H1 (cell line): ENCODE measurements around the gene TAP2. TPM values are rescaled to one million over a fixed set of nuclear protein-coding genes. Genes with fewer than 3 reads are reported as not detected.
"Not testable (repeated sequence)": the region's sequence is repeated elsewhere in the genome, so short reads cannot be mapped to it uniquely, and the experiment has no call there.

Source experiments
- CTCF ChIA-PET: fragments of 300-600 bp; sonication (Branson Sonifier 250); formaldehyde crosslinking; loops from one replicate; lab custom pipeline; 2021; ENCODE audit not compliant: partially characterized antibody; lab: Charles Lee
- POLR2A ChIA-PET: fragments of 300-600 bp; sonication (Branson Sonifier 250); formaldehyde crosslinking; loops from one replicate; lab custom pipeline; 2021; ENCODE audit warnings: inconsistent platforms; ENCODE audit not compliant: partially characterized antibody; lab: Charles Lee
- DNase-seq, 2 experiments: peaks; one replicate each; pipeline versions ENCODE4 v3.0.0 to v3.0.0-alpha.2; 2010 to 2022; ENCODE audit warnings: low spot score in 2 of 2, low read depth in 1 of 2, mixed read lengths in 1 of 2
- FAIRE-seq: peaks from 2 replicates; lab custom pipeline; 2011; peaks lifted over from hg19 to GRCh38; lab: Jason Lieb, UNC
- H2AFZ ChIP-seq: 2 replicates; pipeline ENCODE4 v1.8.1; 2012; ENCODE audit warnings: low read length, inconsistent platforms
- H2AK5ac ChIP-seq: 2 replicates; pipeline ENCODE4 v1.6.1; 2013; ENCODE audit warnings: low read depth, low read length
- H2BK120ac ChIP-seq: replicated peaks from 2 replicates; pipeline ENCODE3; 2013; ENCODE audit warnings: low read depth, low read length, inconsistent platforms
- H2BK12ac ChIP-seq: 2 replicates; pipeline ENCODE4 v1.6.1; 2013; ENCODE audit warnings: low read depth, low read length
- H2BK15ac ChIP-seq: 2 replicates; pipeline ENCODE4 v1.6.1; 2013; ENCODE audit warnings: low read length
- H2BK20ac ChIP-seq: 2 replicates; pipeline ENCODE4 v1.6.1; 2013; ENCODE audit warnings: low read length
- H2BK5ac ChIP-seq: 2 replicates; pipeline ENCODE4 v1.6.1; 2013; ENCODE audit warnings: low read depth, low read length
- H3K14ac ChIP-seq: 2 replicates; pipeline ENCODE4 v1.6.1; 2013; ENCODE audit warnings: inconsistent platforms; ENCODE audit not compliant: insufficient read length
- H3K18ac ChIP-seq: 2 replicates; pipeline ENCODE4 v1.6.1; 2013; ENCODE audit warnings: low read length; ENCODE audit errors: extremely low read depth
- H3K23ac ChIP-seq: 2 replicates; pipeline ENCODE4 v1.6.1; 2013; ENCODE audit warnings: inconsistent platforms; ENCODE audit not compliant: insufficient read length
- H3K23me2 ChIP-seq: 2 replicates; pipeline ENCODE4 v1.6.1; 2013; ENCODE audit warnings: low read depth, low read length
- H3K27ac ChIP-seq: 2 replicates; pipeline ENCODE4 v1.6.1; 2011; ENCODE audit warnings: low read depth, low read length, inconsistent platforms
- H3K27me3 ChIP-seq, 4 experiments: replicated peaks in 1 of 4; 1 replicate in 1 of 4; 2 replicates in 3 of 4; pipeline versions ENCODE4 v1.6.1 to v1.8.1; 2011 to 2013; ENCODE audit warnings: low read length in 3 of 4, mild to moderate bottlenecking in 3 of 4, inconsistent platforms in 2 of 4, mixed read lengths in 2 of 4, moderate library complexity in 1 of 4; ENCODE audit not compliant: control insufficient read depth in 3 of 4, insufficient read depth in 3 of 4; ENCODE audit errors: extremely low read depth in 1 of 4
- H3K36me3 ChIP-seq, 4 experiments: 2 replicates each; pipeline versions ENCODE4 v1.6.1 to v1.8.1; 2011 to 2013; ENCODE audit warnings: mild to moderate bottlenecking in 4 of 4, low read length in 3 of 4, moderate library complexity in 2 of 4, control low read depth in 1 of 4, inconsistent platforms in 1 of 4; ENCODE audit not compliant: insufficient read depth in 4 of 4, control insufficient read depth in 2 of 4
- H3K4ac ChIP-seq: replicated peaks from 2 replicates; pipeline ENCODE3; 2013; ENCODE audit warnings: low read length, low read depth, mixed read lengths, inconsistent platforms; ENCODE audit not compliant: insufficient read length
- H3K4me1 ChIP-seq, 4 experiments: replicated peaks in 1 of 4; 1 replicate in 1 of 4; 2 replicates in 3 of 4; pipeline versions ENCODE4 v1.6.1 to v1.8.1; 2011 to 2013; ENCODE audit warnings: low read length in 3 of 4, inconsistent platforms in 2 of 4, mixed read lengths in 1 of 4; ENCODE audit not compliant: insufficient read depth in 4 of 4, control insufficient read depth in 3 of 4
- H3K4me2 ChIP-seq, 2 experiments: 2 replicates each; pipeline versions ENCODE4 v1.6.1 to v1.8.1; 2011 to 2013; ENCODE audit warnings: low read depth in 2 of 2, low read length in 2 of 2, control low read depth in 1 of 2, inconsistent platforms in 1 of 2, mild to moderate bottlenecking in 1 of 2; ENCODE audit not compliant: insufficient read depth in 1 of 2
- H3K4me3 ChIP-seq, 4 experiments: fragments of 200-600, 300-600 bp in 1 of 4; sonication (generic), shearing (Covaris generic), sonication (Bioruptor Twin) in 1 of 4; 2 replicates each; pipeline versions ENCODE4 v1.5.1 to v1.8.1; 2011 to 2016; ENCODE audit warnings: low read length in 4 of 4, low read depth in 3 of 4, control low read depth in 2 of 4, inconsistent platforms in 2 of 4, mild to moderate bottlenecking in 2 of 4, mixed read lengths in 1 of 4, moderate library complexity in 1 of 4; ENCODE audit not compliant: insufficient read depth in 2 of 4; ENCODE audit errors: extremely low read depth in 1 of 4
- H3K56ac ChIP-seq: replicated peaks from 2 replicates; pipeline ENCODE3; 2013; ENCODE audit warnings: low read depth, mild to moderate bottlenecking, mixed read lengths, low read length, inconsistent platforms; ENCODE audit not compliant: insufficient read length
- H3K79me1 ChIP-seq: 2 replicates; pipeline ENCODE4 v1.6.1; 2013; ENCODE audit warnings: low read depth, low read length, control low read depth
- H3K79me2 ChIP-seq, 2 experiments: 2 replicates each; pipeline versions ENCODE4 v1.6.1 to v1.8.1; 2012 to 2013; ENCODE audit warnings: low read length in 2 of 2, mild to moderate bottlenecking in 2 of 2, inconsistent platforms in 1 of 2; ENCODE audit not compliant: insufficient read depth in 2 of 2, control insufficient read depth in 1 of 2
- H3K9ac ChIP-seq, 4 experiments: replicated peaks in 1 of 4; 1 replicate in 1 of 4; 2 replicates in 3 of 4; pipeline versions ENCODE4 v1.6.1 to v1.8.1; 2011 to 2013; ENCODE audit warnings: low read depth in 3 of 4, low read length in 3 of 4, control low read depth in 2 of 4, mild to moderate bottlenecking in 2 of 4, moderate library complexity in 2 of 4, inconsistent platforms in 1 of 4; ENCODE audit errors: extremely low read depth in 1 of 4
- H3K9me3 ChIP-seq, 2 experiments: 2 replicates each; pipeline versions ENCODE4 v1.6.1 to v1.8.1; 2012 to 2013; ENCODE audit warnings: mild to moderate bottlenecking in 2 of 2, moderate library complexity in 2 of 2, control low read depth in 1 of 2, inconsistent platforms in 1 of 2, low read depth in 1 of 2, low read length in 1 of 2, mixed read lengths in 1 of 2; ENCODE audit not compliant: insufficient read depth in 2 of 2
- H4K20me1 ChIP-seq, 2 experiments: replicated peaks in 1 of 2; 2 replicates each; pipeline versions ENCODE3 to v1.8.1; 2011 to 2013; ENCODE audit warnings: inconsistent platforms in 2 of 2, low read length in 2 of 2, mild to moderate bottlenecking in 1 of 2; ENCODE audit not compliant: insufficient read depth in 2 of 2, control insufficient read depth in 1 of 2
- H4K5ac ChIP-seq: 2 replicates; pipeline ENCODE4 v1.6.1; 2013; ENCODE audit warnings: low read length, low read depth, mixed read lengths, inconsistent platforms; ENCODE audit not compliant: insufficient read length
- H4K8ac ChIP-seq: 2 replicates; pipeline ENCODE4 v1.8.0; 2013; ENCODE audit warnings: mild to moderate bottlenecking, moderate library complexity, low read length, inconsistent platforms; ENCODE audit not compliant: insufficient read depth; ENCODE audit errors: extremely low read depth
- H4K91ac ChIP-seq: replicated peaks from 2 replicates; pipeline ENCODE3; 2013; ENCODE audit warnings: low read length, mixed read lengths, inconsistent platforms; ENCODE audit not compliant: insufficient read length
- WGBS, 2 experiments: shearing (Covaris generic) in 1 of 2; methylation state at CpG; one replicate each; pipeline versions ENCODE4 v1.1.6 to v1.1.7; 2013 to 2015; ENCODE audit warnings: low lambda C conversion rate in 2 of 2, mixed read lengths in 2 of 2, inconsistent platforms in 1 of 2, low coverage in 1 of 2, missing lambda C conversion rate in 1 of 2; ENCODE audit not compliant: insufficient replicate concordance in 2 of 2, insufficient coverage in 1 of 2, insufficient read length in 1 of 2; ENCODE audit errors: extremely low coverage in 1 of 2, missing lambda C conversion rate in 1 of 2; 5-methylcytosine and 5-hydroxymethylcytosine counted together
- polyA plus RNA-seq, 7 experiments: library from polyadenylated mRNA; depleted of rRNA in 3 of 7; stranded (reverse) in 5 of 7; unstranded in 2 of 7; fragments of >200 nt in 5 of 7; fragments of 200-250 nt in 2 of 7; gene quantifications; 1 replicate in 5 of 7; 2 replicates in 1 of 7; 4 replicates in 1 of 7; pipeline versions ENCODE4 v1.2.1 to v1.2.3, GENCODE V29; 2011 to 2013; ENCODE audit warnings: missing spikeins in 2 of 7, mixed read lengths in 2 of 7
- total RNA-seq: library from RNA; stranded (reverse); fragmentation: NEBNext Ultra II Directional; extraction: Animal tissue kit (Norgen Biotek cat#: 25700); gene quantifications from 2 replicates; pipeline ENCODE4 v1.2.1, GENCODE V29; 2021

Gene TAP2
- total and polyA plus RNA-seq, 2 of the 8 experiments (the other 6 are each of a cell fraction or from before 2014, with no cell fraction given): 11.3 to 27.2 TPM

GRCh38 chr6:32873947-32874346 is 35.4 kb upstream of the TAP2 start:
- not testable (repeated sequence) for FAIRE-seq
- WGBS, 2 experiments: 13% methylated on average over 1 of the region's 1 CpG; no CpG with 5 or more reads in 1 of the 2 experiments

More at GRCh38 chr6:32873947-32874346, 35.4 kb upstream of the TAP2 start:
- H3K9ac ChIP-seq, DNase-seq, H3K56ac ChIP-seq, H3K4me2 ChIP-seq, H3K27me3 ChIP-seq, H4K8ac ChIP-seq, H4K91ac ChIP-seq, H3K4me3 ChIP-seq, H3K14ac ChIP-seq, H2AK5ac ChIP-seq, H3K79me2 ChIP-seq, H3K4ac ChIP-seq, H3K23ac ChIP-seq, H2BK20ac ChIP-seq, H3K9me3 ChIP-seq, H2BK5ac ChIP-seq, H3K18ac ChIP-seq, H4K5ac ChIP-seq, H2BK12ac ChIP-seq, H2BK120ac ChIP-seq, H3K79me1 ChIP-seq, H2BK15ac ChIP-seq, H4K20me1 ChIP-seq, H2AFZ ChIP-seq, H3K36me3 ChIP-seq, H3K27ac ChIP-seq, H3K4me1 ChIP-seq, H3K23me2 ChIP-seq: not testable (repeated sequence)
- CTCF ChIA-PET: interaction anchor here (1.6 kb wide), 1 partner anchor 20 kb away, joined by 3 read pairs; the partner anchor contains the start of genes PSMB9 and TAP1
- POLR2A ChIA-PET: interaction anchor here (0.6 kb wide), 1 partner anchor 16 kb away, joined by 3 read pairs; no protein-coding TSS in a partner anchor
